HEK293T (cell line): ENCODE measurements around the gene MRPL3.

Experiments
- ELF4 ChIP-seq: fragments of 450-650 bp; IDR thresholded peaks from 2 replicates; pipeline ENCODE4 v1.6.1; 2017; ENCODE audit warnings: antibody characterized with exemption
- HDGF ChIP-seq: fragments of 450-650 bp; IDR thresholded peaks from 2 replicates; pipeline ENCODE4 v1.6.1; 2017; ENCODE audit warnings: antibody characterized with exemption, borderline replicate concordance
- SP1 ChIP-seq: fragments of 450-650 bp; IDR thresholded peaks from 2 replicates; pipeline ENCODE4 v1.6.1; 2017
- TARDBP ChIP-seq: fragments of 450-650 bp; IDR thresholded peaks from 2 replicates; pipeline ENCODE4 v1.6.1; 2016
- ZNF384 ChIP-seq: fragments of 450-650 bp; IDR thresholded peaks from 2 replicates; pipeline ENCODE4 v1.6.1; 2016
- TF ChIP-seq, protein P1 (sequence below): fragments of 450-650 bp; IDR thresholded peaks from 2 replicates; pipeline ENCODE4 v1.6.1; 2016

DNA sequence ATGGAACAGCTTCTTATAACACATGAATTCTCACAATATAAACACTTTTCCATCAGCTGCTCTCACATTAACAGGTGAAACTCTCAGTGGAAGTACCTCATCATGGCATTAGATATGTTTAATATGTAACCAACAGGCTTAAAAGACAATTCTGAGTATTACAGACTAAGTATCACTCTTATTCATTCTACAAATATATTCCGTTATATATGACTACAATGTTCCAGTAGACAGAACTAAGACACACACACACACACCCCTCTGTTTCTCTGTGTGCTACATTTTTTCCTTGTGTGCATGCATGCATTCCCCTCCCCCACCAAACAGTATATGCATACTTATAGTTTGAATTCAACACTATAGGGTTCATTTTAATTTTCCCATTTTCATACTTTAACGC is 32.4 kb downstream of the MRPL3 start:
- no peak for TF ChIP-seq ZNF384
- TF ChIP-seq ELF4, result no peak
- TF ChIP-seq SP1, result no peak
- TF ChIP-seq TARDBP, result no peak
- TF ChIP-seq, protein P1, sequence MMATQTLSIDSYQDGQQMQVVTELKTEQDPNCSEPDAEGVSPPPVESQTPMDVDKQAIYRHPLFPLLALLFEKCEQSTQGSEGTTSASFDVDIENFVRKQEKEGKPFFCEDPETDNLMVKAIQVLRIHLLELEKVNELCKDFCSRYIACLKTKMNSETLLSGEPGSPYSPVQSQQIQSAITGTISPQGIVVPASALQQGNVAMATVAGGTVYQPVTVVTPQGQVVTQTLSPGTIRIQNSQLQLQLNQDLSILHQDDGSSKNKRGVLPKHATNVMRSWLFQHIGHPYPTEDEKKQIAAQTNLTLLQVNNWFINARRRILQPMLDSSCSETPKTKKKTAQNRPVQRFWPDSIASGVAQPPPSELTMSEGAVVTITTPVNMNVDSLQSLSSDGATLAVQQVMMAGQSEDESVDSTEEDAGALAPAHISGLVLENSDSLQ, result no peak
- TF ChIP-seq HDGF, result no peak
